ENCODE data around the gene ESAM. TPM values are rescaled to one million over a fixed set of nuclear protein-coding genes. Genes with fewer than 3 reads are reported as not detected.

ESAM gene
- total and polyA plus RNA-seq, 3 experiments from 2014 or later: 0.35 to 0.77 TPM; not detected in 1

DNA sequence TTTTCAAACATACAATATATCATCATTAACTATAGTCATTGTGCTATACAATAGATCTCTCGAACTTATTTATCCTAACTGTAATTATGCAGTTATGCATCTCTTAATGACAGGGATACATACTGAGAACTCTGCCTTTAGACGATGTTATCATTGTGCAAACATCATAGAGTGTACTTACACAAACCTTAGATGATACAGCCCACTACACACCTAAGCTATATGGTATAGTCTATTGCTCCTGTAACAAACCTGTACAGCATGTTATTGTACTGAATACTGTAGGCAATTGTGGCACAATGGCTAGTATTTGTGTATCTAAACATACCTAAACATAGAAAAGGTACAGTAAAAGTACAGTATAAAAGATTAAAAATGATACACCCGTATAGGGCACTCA is 49.7 kb downstream of the ESAM start:
- no peak overlapping the region for H3K4me3 ChIP-seq (ENCODE audit: low read length)
- H3K27me3 Mint-ChIP-seq: peaks cover 22 to 53% of the 10 kb centered on the region in 2 donors
- H3K36me3 ChIP-seq (ENCODE audit: insufficient read depth, low read length): no peaks in the 10 kb centered on the region
- H3K4me1 Mint-ChIP-seq: peaks cover 1 to 2% (median 1%) of the 10 kb centered on the region in 3 donors
- H3K4me3 Mint-ChIP-seq: no peak overlapping the region
- ChIA-PET CTCF (no interaction called here), POLR2A (no interaction called here)
- DNase-seq: no peak
- H3K9me3 Mint-ChIP-seq: peaks cover 0 to 6% (median 3%) of the 10 kb centered on the region in 5 donors
- H3K27ac ChIP-seq (ENCODE audit: low read depth, low read length): no peak overlapping the region
- H3K27me3 ChIP-seq (ENCODE audit: insufficient read depth, low read length, poor library complexity, severe bottlenecking): peaks cover 9% of the 10 kb centered on the region
- no peaks in the 10 kb centered on the region for H3K9me3 ChIP-seq (ENCODE audit: low read length)
- H3K4me1 ChIP-seq (ENCODE audit: insufficient read depth, low read length): peaks cover 2% of the 10 kb centered on the region
- H3K27ac Mint-ChIP-seq: no peak overlapping the region
- H3K36me3 Mint-ChIP-seq: peaks cover 0 to 5% (median 5%) of the 10 kb centered on the region in 3 donors

DNA sequence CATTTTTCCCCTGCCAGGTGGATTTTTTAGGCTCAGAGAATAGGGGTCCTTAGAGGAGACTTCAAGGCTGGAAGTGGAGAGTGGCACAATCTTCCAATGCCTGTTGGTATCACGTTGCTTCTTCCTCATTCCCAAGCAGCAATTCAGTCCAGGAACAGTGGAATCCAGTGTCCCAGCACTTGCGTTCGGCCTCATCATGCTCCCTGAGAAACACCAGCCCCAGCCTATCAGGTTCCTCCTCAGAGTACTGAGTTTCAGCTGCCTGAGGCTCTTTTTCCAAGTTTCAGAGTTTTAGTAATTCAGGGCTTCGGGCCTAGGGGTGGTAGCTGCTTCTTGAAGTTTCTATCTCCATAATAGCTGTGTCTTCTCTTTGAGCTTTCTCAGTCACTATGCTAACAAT is 54.3 kb downstream of the ESAM start:
- no peak for DNase-seq
- Mint-ChIP-seq H3K36me3 (peaks cover 2 to 11% (median 4%) of the 10 kb centered on the region in 3 donors), H3K9me3 (peaks cover 0 to 8% (median 3%) of the 10 kb centered on the region in 5 donors), H3K27ac (no peak overlapping the region), H3K4me1 (no peaks in the 10 kb centered on the region), H3K4me3 (no peak overlapping the region), H3K27me3 (peaks cover 11 to 41% of the 10 kb centered on the region in 2 donors)
- Histone ChIP-seq H3K27me3 (ENCODE audit: insufficient read depth, low read length, poor library complexity, severe bottlenecking) (no peaks in the 10 kb centered on the region), H3K9me3 (ENCODE audit: low read length) (no peaks in the 10 kb centered on the region), H3K27ac (ENCODE audit: low read depth, low read length) (no peak overlapping the region), H3K4me3 (ENCODE audit: low read length) (no peak overlapping the region), H3K36me3 (ENCODE audit: insufficient read depth, low read length) (no peaks in the 10 kb centered on the region), H3K4me1 (ENCODE audit: insufficient read depth, low read length) (no peaks in the 10 kb centered on the region)
- POLR2A ChIA-PET: no interaction called here
- CTCF ChIA-PET: no interaction called here

Other genes starting within 250 kb of the ESAM start
- gene OR8B12, start 218.6 kb downstream of the ESAM start, total RNA-seq: not detected
- not detected for gene OR8B12, start 218.6 kb downstream of the ESAM start, polyA plus RNA-seq
- gene OR8A1, start 192.3 kb downstream of the ESAM start, total RNA-seq: not detected
- gene OR8A1, start 192.3 kb downstream of the ESAM start, polyA plus RNA-seq: not detected
- gene PANX3, start 150.9 kb downstream of the ESAM start, total RNA-seq: not detected
- gene PANX3, start 150.9 kb downstream of the ESAM start, polyA plus RNA-seq: not detected
- gene TBRG1, start 139.4 kb downstream of the ESAM start, total RNA-seq: 10 to 100 TPM; 38.4 to 49.5 TPM
- 36.3 TPM for gene TBRG1, start 139.4 kb downstream of the ESAM start, polyA plus RNA-seq
- 1 to 10 TPM; 4.0 to 5.2 TPM for gene SIAE, start 88.6 kb downstream of the ESAM start, total RNA-seq
- gene SIAE, start 88.6 kb downstream of the ESAM start, polyA plus RNA-seq: 0.85 TPM
- gene SPA17, start 88.4 kb downstream of the ESAM start, total RNA-seq: 1 to 10 TPM; 2.2 to 3.9 TPM
- gene SPA17, start 88.4 kb downstream of the ESAM start, polyA plus RNA-seq: 1.4 TPM
- 1 to 10 TPM; 4.6 to 6.4 TPM for gene NRGN, start 22.3 kb downstream of the ESAM start, total RNA-seq
- gene NRGN, start 22.3 kb downstream of the ESAM start, polyA plus RNA-seq: not detected
- under 1 TPM; 0.24 to 0.40 TPM for gene VSIG2, start 10.0 kb downstream of the ESAM start, total RNA-seq
- not detected for gene VSIG2, start 10.0 kb downstream of the ESAM start, polyA plus RNA-seq
- gene MSANTD2, start 38.1 kb upstream of the ESAM start, total RNA-seq: 10 to 100 TPM; 12.3 to 13.2 TPM
- gene MSANTD2, start 38.1 kb upstream of the ESAM start, polyA plus RNA-seq: 4.4 TPM
- gene ROBO3, start 103.1 kb upstream of the ESAM start, total RNA-seq: 1 to 10 TPM; 7.7 to 9.4 TPM
- gene ROBO3, start 103.1 kb upstream of the ESAM start, polyA plus RNA-seq: 2.2 TPM
- gene ROBO4, start 135.6 kb upstream of the ESAM start, total RNA-seq: not detected
- not detected for gene ROBO4, start 135.6 kb upstream of the ESAM start, polyA plus RNA-seq
- gene HEPN1, start 157.0 kb upstream of the ESAM start, total RNA-seq: not detected
- not detected for gene HEPN1, start 157.0 kb upstream of the ESAM start, polyA plus RNA-seq
- not detected for gene HEPACAM, start 173.8 kb upstream of the ESAM start, total RNA-seq
- not detected for gene HEPACAM, start 173.8 kb upstream of the ESAM start, polyA plus RNA-seq
- 1 to 10 TPM; 3.6 to 3.7 TPM for gene CCDC15, start 191.9 kb upstream of the ESAM start, total RNA-seq
- 1.6 TPM for gene CCDC15, start 191.9 kb upstream of the ESAM start, polyA plus RNA-seq